GM12878 (cell line): ENCODE results near the gene CD9. TPM values are rescaled to one million over a fixed set of nuclear protein-coding genes. Genes with fewer than 3 reads are reported as not detected.

ENCODE experiments used
- ATAC-seq: fragments of 200-7000 bp; cut with Tn5 transposase; 3 replicates; pipeline ENCODE4 v1.9.1; 2020; ENCODE audit warnings: mild to moderate bottlenecking, moderate library complexity
- BruUV-seq: library from RNA; stranded (reverse); fragments of 400-500 nt; replicated peaks from 2 replicates; lab custom pipeline; 2021; lab: Mats Ljungman, UMichigan
- CTCF ChIA-PET: fragments of 300-600 bp; sonication (Branson Sonifier 250); formaldehyde crosslinking; extraction: SDS; loops from one replicate; lab custom pipeline; 2021; ENCODE audit warnings: inconsistent platforms; lab: Yijun Ruan, JAX
- POLR2A ChIA-PET: fragments of 350-600 bp; formaldehyde crosslinking; extraction: SDS; loops from one replicate; lab custom pipeline; 2021; ENCODE audit warnings: inconsistent platforms; lab: Charles Lee
- RAD21 ChIA-PET: fragments of 300-600 bp; sonication (Branson Sonifier 250); formaldehyde crosslinking; loops from one replicate; lab custom pipeline; 2023; ENCODE audit warnings: antibody characterized with exemption; ENCODE audit not compliant: unreplicated experiment; lab: Charles Lee
- SMC1A ChIA-PET: fragments of 300-600 bp; sonication (Branson Sonifier 250); formaldehyde crosslinking; loops from one replicate; lab custom pipeline; 2023; ENCODE audit not compliant: unreplicated experiment, uncharacterized antibody; lab: Charles Lee
- DNase-seq: peaks from one replicate; pipeline ENCODE4 v3.0.0-alpha.2; 2011; ENCODE audit warnings: low read depth, low spot score
- FAIRE-seq: peaks from 3 replicates; lab custom pipeline; 2011; peaks lifted over from hg19 to GRCh38; lab: Jason Lieb, UNC
- H2AFZ ChIP-seq: 2 replicates; pipeline ENCODE4 v1.6.0; 2011; ENCODE audit warnings: low read depth, low read length, control low read depth; ENCODE audit not compliant: control insufficient read depth
- H3K27ac ChIP-seq: 2 replicates; pipeline ENCODE4 v1.5.1; 2011; ENCODE audit warnings: control low read depth; ENCODE audit not compliant: control insufficient read depth, insufficient read depth
- H3K27me3 ChIP-seq, 2 experiments: replicated peaks in 1 of 2; 2 replicates each; pipeline versions ENCODE4 v1.6.0 to v1.6.1; 2011; ENCODE audit warnings: low read length in 1 of 2; ENCODE audit not compliant: control insufficient read depth in 2 of 2, insufficient read depth in 2 of 2
- H3K36me3 ChIP-seq, 2 experiments: 2 replicates each; pipeline ENCODE4 v1.5.1; 2011; ENCODE audit warnings: low read length in 1 of 2; ENCODE audit not compliant: control insufficient read depth in 2 of 2, insufficient read depth in 2 of 2
- H3K4me1 ChIP-seq: 2 replicates; pipeline ENCODE4 v1.6.1; 2011; ENCODE audit warnings: mild to moderate bottlenecking, low read length, moderate library complexity, mixed read lengths; ENCODE audit not compliant: control insufficient read depth, insufficient read depth
- H3K4me2 ChIP-seq: 2 replicates; pipeline ENCODE4 v1.6.0; 2011; ENCODE audit warnings: control low read depth; ENCODE audit not compliant: control insufficient read depth, insufficient read depth
- H3K4me3 ChIP-seq: fragments of 200-600 bp; sonication (generic); 2 replicates; pipeline ENCODE4 v1.5.1; 2016
- H3K79me2 ChIP-seq: 2 replicates; pipeline ENCODE4 v1.6.0; 2011; ENCODE audit warnings: low read length; ENCODE audit not compliant: control insufficient read depth, insufficient read depth
- H3K9ac ChIP-seq: 2 replicates; pipeline ENCODE4 v1.8.0; 2011; ENCODE audit warnings: low read length, control low read depth, mixed read lengths; ENCODE audit not compliant: control insufficient read depth, insufficient read depth
- H3K9me3 ChIP-seq: replicated peaks from 3 replicates; pipeline ENCODE4 v1.5.1; 2011; ENCODE audit warnings: mild to moderate bottlenecking, low read length; ENCODE audit not compliant: control insufficient read depth, insufficient read depth
- H4K20me1 ChIP-seq: 2 replicates; pipeline ENCODE4 v1.6.0; 2011; ENCODE audit not compliant: control insufficient read depth, insufficient read depth
- FOS ChIP-seq: IDR thresholded peaks from 3 replicates; pipeline ENCODE4 v1.6.1; 2011; ENCODE audit warnings: borderline replicate concordance; ENCODE audit not compliant: insufficient read length; ENCODE audit errors: extremely low read depth
- IKZF2 ChIP-seq, 2 experiments: fragments of 450-650 bp; IDR thresholded peaks; 2 replicates each; pipeline ENCODE4 v1.6.1; 2017; ENCODE audit warnings: mild to moderate bottlenecking in 2 of 2, moderate library complexity in 2 of 2
- TAF1 ChIP-seq: IDR thresholded peaks from 2 replicates; pipeline ENCODE4 v1.6.1; 2011; ENCODE audit warnings: mild to moderate bottlenecking, low read depth, low read length, borderline replicate concordance
- WGBS: methylation state at CpG from one replicate; pipeline ENCODE4 v1.1.6; 2016; ENCODE audit warnings: low lambda C conversion rate; ENCODE audit not compliant: insufficient replicate concordance, insufficient coverage; ENCODE audit errors: missing lambda C conversion rate; 5-methylcytosine and 5-hydroxymethylcytosine counted together
- in situ Hi-C: fragments of 300-500 bp; cut with MboI; formaldehyde crosslinking; loops from 9 replicates; pipeline ENCODE4 v1.14.3; 2018; ENCODE audit warnings: mixed read lengths
- intact Hi-C: fragments of 100-400 bp; cut with micrococcal nuclease; formaldehyde crosslinking; loops from one replicate; pipeline ENCODE4 v1.14.2; 2022; ENCODE audit not compliant: unreplicated experiment
- polyA plus RNA-seq, 11 experiments: library from polyadenylated mRNA; depleted of rRNA in 4 of 11; unstranded in 6 of 11; stranded (reverse) in 5 of 11; fragments of >200 nt; fragmentation: Nextera tagmentation in 4 of 11; fragmentation: Illumina TruSeq in 1 of 11; extraction: Ambion mirVana in 4 of 11; extraction: Trizol in 1 of 11; gene quantifications; 1 replicate in 1 of 11; 2 replicates in 10 of 11; pipeline versions ENCODE4 v1.2.1 to v1.2.3, GENCODE V29; 2011 to 2016; ENCODE audit warnings: inconsistent platforms in 2 of 11, missing spikeins in 2 of 11, low read depth in 1 of 11
- total RNA-seq, 4 experiments: library from RNA; depleted of rRNA in 3 of 4; stranded (reverse); fragments of >200 nt in 3 of 4; fragmentation: Illumina TruSeq in 1 of 4; extraction: Trizol in 1 of 4; gene quantifications; 2 replicates each; pipeline versions ENCODE4 v1.2.1 to v1.2.3, GENCODE V29; 2013 to 2021
- TF ChIP-seq, protein P1 (sequence below): fragments of 450-650 bp; IDR thresholded peaks from 2 replicates; pipeline ENCODE4 v1.6.1; 2017; ENCODE audit warnings: low read depth, mild to moderate bottlenecking, moderate library complexity

CD9 gene
- total and polyA plus RNA-seq, 10 of the 15 experiments (the other 5 are each of a cell fraction or from before 2014, with no cell fraction given) = 4.8 to 29.9 (median 9.7) TPM

DNA sequence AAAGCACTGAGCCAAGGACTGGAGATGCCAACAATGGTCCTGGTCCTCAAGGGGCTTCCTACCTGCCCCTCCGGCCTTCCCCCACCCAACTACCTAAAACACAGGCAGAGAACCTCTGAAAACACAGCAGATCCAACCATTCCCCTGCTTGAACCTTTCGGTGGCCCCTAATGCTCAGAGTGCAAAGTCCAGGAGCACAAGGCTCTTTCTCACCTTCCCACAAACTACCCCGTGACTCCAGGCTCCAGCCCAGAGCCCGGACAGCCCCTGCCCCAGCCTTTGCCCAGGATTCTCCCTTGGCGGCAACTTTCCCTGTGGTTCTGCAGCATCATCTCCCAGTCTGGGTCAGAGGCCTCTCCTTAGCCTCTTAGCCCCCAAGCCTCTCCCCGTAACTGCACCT lies 1.6 kb upstream of the CD9 start:
- H3K27me3 ChIP-seq = peaks cover 2 to 24% of the 10 kb centered on the region in 2 experiments; a peak in 3 of 4 replicates
- DNase-seq (no peak), ATAC-seq (no peak), FAIRE-seq (no peak)
- no peak overlapping the region for H3K27ac ChIP-seq
- no TSS peak for BruUV-seq
- no peaks in the 10 kb centered on the region for H3K36me3 ChIP-seq
- in situ Hi-C loops (no loop called here), intact Hi-C loops (no loop called here)
- no peak overlapping the region for H3K9ac ChIP-seq
- H3K9me3 ChIP-seq = no peaks in the 10 kb centered on the region
- TF ChIP-seq, protein P1, sequence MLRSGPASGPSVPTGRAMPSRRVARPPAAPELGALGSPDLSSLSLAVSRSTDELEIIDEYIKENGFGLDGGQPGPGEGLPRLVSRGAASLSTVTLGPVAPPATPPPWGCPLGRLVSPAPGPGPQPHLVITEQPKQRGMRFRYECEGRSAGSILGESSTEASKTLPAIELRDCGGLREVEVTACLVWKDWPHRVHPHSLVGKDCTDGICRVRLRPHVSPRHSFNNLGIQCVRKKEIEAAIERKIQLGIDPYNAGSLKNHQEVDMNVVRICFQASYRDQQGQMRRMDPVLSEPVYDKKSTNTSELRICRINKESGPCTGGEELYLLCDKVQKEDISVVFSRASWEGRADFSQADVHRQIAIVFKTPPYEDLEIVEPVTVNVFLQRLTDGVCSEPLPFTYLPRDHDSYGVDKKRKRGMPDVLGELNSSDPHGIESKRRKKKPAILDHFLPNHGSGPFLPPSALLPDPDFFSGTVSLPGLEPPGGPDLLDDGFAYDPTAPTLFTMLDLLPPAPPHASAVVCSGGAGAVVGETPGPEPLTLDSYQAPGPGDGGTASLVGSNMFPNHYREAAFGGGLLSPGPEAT = peak; percentile 22; the same call in 1 of the 2 replicates
- TF ChIP-seq FOS (no peak), IKZF2 (IDR thresholded peaks at IDR 0.05) (peak in 1 of 2 experiments; percentile 8; a peak in 1 of 4 replicates), TAF1 (no peak)
- H4K20me1 ChIP-seq = no peaks in the 10 kb centered on the region
- POLR2A ChIA-PET = interaction anchor here (2.4 to 3.6 kb wide), 2 partner anchors 16 to 80 kb away, joined by 9 to 32 read pairs; no protein-coding TSS in a partner anchor
- WGBS = 27% methylated on average over 6 of the region's 6 CpGs
- no peak overlapping the region for H3K4me2 ChIP-seq
- H2AFZ ChIP-seq = no peak overlapping the region
- CTCF ChIA-PET = interaction anchor here (0.8 to 21.0 kb wide), 5 partner anchors 32 to 268 kb away, joined by 4 to 401 read pairs (median 29); no protein-coding TSS in a partner anchor
- RAD21 ChIA-PET = interaction anchor here (0.9 to 17.5 kb wide), 4 partner anchors 12 to 141 kb away, joined by 3 to 304 read pairs (median 15); no protein-coding TSS in a partner anchor
- SMC1A ChIA-PET = interaction anchor here (0.6 to 3.9 kb wide), 5 partner anchors 9 to 83 kb away, joined by 3 to 107 read pairs (median 4); no protein-coding TSS in a partner anchor
- H3K4me3 ChIP-seq = no peak overlapping the region
- no peaks in the 10 kb centered on the region for H3K79me2 ChIP-seq
- H3K4me1 ChIP-seq = no peaks in the 10 kb centered on the region; the same call in 1 of the 2 replicates
